ENCODE data around the gene ZGPAT.

Gene ZGPAT

DNA sequence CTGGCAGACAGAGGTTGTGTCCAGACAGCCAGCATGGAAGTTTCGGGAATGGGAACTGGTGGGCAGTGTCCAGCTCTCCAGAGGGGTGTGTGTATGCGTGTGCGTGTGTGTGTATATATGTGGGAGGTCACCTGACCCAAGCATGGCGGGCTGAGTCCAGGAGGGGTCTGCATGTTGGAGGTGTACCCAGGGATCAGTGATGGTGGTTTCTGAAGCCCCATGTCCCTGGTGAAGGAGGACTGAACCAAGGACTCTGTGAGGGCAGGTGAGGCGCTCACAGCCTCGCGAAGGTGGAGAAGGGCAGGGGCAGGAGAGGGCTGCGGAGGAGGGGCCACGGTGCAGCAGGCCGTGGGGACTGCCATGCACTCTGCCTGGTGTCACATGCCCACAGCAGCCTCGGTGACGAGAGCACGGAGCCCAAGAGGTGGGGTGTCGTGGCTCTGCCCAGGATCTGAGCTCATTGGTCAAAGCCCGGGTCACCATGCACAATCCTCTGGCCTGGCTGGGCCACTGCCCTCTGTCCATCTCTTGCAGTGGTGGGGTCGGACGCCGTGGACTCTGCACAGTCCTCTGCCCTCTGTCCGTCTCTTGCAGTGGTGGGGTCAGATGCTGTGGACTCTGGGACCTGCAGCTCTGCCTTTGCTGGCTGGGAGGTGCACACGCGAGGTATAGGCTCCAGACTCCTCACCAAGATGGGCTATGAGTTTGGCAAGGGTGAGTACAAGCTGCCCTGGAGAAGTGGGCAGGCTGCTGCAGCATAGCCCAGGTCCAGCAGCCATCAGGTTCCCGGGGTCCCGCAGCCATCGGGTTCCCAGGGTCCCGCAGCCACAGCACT lies 26.5 kb downstream of the ZGPAT start:
- no peak for DNase-seq

- no peak for DNase-seq
Measured at GRCh38 chr20:63734946-63735858, 27.4 kb downstream of the ZGPAT start.

- peak; percentile 69 for DNase-seq
Measured at GRCh38 chr20:63735859-63736718, 28.2 kb downstream of the ZGPAT start, which contains the start of gene LIME1. LIME1 (plus strand) TSS chr20:63736664; CDS start chr20:63737550, 886 bp downstream.

- DNase-seq, result peak; percentile 56
Measured at GRCh38 chr20:63736893-63737694, 29.3 kb downstream of the ZGPAT start.

- no peak for DNase-seq
Measured at GRCh38 chr20:63737695-63737944, 29.8 kb downstream of the ZGPAT start.

DNA sequence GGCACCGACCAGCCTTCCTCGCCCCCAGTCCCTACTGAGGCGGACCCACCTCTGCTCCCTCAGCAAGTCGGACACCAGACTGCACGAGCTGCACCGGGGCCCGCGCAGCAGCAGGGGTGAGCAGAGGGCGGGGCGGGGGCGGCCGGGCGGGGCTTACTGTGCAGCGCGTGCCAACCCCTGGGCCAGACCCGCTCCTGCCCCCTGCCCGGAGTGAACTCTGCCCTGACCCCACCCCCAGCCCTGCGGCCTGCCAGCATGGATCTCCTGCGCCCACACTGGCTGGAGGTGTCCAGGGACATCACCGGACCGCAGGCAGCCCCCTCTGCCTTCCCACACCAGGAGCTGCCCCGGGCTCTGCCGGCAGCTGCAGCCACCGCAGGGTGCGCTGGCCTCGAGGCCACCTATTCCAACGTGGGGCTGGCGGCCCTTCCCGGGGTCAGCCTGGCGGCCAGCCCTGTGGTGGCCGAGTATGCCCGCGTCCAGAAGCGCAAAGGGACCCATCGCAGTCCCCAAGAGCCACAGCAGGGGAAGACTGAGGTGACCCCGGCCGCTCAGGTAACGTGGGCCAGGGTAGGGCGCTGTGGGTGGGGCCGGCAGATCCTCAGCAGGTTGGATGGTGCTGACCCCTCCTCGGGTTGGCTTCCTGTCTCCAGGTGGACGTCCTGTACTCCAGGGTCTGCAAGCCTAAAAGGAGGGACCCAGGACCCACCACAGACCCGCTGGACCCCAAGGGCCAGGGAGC lies 30.3 kb downstream of the ZGPAT start:
- peak; percentile 44 for DNase-seq

GRCh38 chr20:63738687-63739129 lies 30.9 kb downstream of the ZGPAT start:
- DNase-seq, result peak; percentile 28

- DNase-seq, result peak; percentile 63
Measured at GRCh38 chr20:63739130-63740069, 31.6 kb downstream of the ZGPAT start, which contains the start of gene SLC2A4RG. SLC2A4RG (plus strand) TSS chr20:63739776; CDS start chr20:63739913, 137 bp downstream.

GRCh38 chr20:63740070-63740626 lies 32.3 kb downstream of the ZGPAT start:
- peak; percentile 55 for DNase-seq

- DNase-seq, result peak; percentile 33
Measured at GRCh38 chr20:63740627-63741353, 33.0 kb downstream of the ZGPAT start.

GRCh38 chr20:63741354-63741675 lies 33.5 kb downstream of the ZGPAT start:
- DNase-seq, result no peak

DNA sequence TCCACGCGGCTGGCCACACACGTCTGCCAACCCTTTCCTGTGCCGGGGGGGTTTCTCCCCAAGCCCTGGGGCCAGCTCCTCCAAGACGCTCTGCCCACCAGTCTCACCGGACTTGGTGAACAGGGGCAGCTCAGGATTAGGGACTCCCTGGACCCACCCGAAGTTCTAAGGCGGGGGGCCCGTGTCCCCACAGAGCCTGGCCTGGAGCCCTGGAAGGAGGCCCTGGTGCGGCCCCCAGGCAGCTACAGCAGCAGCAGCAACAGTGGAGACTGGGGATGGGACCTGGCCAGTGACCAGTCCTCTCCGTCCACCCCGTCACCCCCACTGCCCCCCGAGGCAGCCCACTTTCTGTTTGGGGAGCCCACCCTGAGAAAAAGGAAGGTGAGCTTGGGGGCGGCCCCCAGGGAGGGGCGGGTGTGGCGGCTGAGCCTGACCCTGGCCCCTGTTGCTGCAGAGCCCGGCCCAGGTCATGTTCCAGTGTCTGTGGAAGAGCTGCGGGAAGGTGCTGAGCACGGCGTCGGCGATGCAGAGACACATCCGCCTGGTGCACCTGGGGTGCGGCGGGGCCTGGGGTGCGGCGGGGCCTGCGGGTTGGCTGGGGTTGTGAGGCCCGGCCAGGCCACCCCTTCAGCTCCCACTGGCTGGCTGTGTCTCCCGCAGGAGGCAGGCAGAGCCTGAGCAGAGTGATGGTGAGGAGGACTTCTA lies 34.0 kb downstream of the ZGPAT start:
- no peak for DNase-seq

GRCh38 chr20:63742381-63743024 lies 34.7 kb downstream of the ZGPAT start:
- DNase-seq, result no peak

GRCh38 chr20:63743210-63743970 lies 35.6 kb downstream of the ZGPAT start:
- DNase-seq, result no peak

GRCh38 chr20:63744158-63744557 lies 36.3 kb downstream of the ZGPAT start:
- DNase-seq, result no peak

DNA sequence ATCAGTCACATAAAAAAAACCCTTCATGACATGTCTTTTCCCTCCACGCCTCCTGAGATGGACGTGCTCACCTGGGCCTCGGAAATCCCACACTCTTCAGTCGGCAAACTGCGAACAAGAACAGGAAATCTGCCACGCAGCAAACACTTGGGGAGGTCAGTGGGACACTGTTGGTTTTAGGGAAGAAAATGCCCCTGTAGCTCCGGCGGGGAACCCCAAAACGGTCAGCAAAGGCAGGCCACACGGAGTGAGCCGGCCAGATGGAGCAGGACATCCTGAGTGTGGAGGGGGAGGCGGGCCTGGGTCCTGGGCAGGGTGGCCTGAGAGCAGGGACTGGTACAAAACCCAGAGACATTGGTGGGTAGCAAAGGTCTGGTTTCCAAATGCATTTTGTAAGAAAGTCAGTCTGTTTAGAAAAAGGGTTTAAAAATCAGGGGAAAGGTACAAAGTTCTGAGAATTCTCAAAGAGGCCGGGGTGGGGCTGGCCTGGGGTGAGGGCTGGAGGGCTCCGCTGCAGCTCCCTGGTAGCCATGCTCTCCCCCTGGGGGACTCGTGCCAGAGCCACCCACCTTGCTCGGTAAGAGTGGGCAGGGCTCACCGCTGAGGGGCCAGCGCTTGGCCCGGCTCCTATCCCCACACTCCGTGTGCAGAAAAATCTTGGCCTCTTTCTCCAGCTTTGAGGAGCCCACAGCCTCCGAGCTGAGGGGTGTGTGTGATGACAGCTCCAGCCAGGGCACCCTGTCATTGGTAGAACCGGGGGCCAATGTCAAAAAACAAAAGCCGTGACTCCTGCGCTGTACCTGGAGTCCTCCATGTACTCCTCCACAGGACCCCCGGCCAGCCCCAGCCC lies 37.0 kb downstream of the ZGPAT start:
- DNase-seq, result no peak

Measured in activated naive CD4-positive, alpha-beta T cell treated with Interleukin-2 at 50 U/mL for 16 hours (primary cell).